HG03196 (cell line): ENCODE data around the gene GBP2.
"Not testable (repeated sequence)": the region's sequence is repeated elsewhere in the genome, so short reads cannot be mapped to it uniquely, and the experiment has no call there.

Experiments used
- ATAC-seq: cut with Tn5 transposase; IDR thresholded peaks from one replicate; pipeline ENCODE4 v1.9.1; 2021; ENCODE audit not compliant: unreplicated experiment

Gene GBP2

DNA sequence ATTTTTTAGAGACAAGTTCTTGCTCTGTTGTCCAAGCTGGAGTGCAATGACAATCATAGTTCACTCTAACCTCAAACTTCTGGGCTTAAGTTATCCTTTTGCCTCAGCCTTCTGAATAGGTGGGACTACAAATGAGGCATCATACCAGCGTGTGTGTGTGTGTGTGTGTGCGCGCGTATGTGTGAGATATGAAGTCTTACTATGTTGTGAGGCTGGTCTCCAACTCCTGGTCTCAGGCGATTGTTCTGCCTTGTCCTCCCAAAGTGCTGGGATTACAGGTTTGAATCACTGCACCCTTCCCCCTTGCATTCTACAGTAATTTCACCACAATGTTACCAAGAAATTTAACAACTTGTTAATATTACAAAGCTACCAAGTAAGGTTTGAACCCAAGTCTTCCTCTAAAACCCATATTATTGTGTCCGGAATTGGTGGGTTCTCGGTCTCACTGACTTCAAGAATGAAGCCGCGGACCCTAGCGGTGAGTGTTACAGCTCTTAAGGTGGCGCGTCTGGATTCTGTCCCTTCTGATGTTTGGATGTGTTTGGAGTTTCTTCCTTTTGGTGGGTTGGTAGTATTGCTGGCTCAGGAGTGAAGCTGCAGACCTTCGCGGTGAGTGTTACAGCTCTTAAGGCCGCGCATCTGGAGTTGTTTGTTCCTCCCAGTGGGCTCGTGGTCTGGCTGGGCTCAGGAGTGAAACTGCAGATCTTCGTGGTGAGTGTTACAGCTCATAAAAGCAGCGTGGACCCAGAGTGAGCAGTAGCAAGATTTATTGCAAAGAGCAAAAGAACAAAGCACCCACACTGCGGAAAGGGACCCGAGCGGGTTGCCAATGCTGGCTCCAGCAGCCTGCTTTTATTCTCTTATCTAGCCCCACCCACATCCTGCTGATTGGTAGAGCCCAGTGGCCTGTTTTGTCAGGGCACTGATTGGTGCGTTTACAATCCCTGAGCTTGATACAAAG, 970 bp upstream of the GBP2 start:
- not testable (repeated sequence) for ATAC-seq

DNA sequence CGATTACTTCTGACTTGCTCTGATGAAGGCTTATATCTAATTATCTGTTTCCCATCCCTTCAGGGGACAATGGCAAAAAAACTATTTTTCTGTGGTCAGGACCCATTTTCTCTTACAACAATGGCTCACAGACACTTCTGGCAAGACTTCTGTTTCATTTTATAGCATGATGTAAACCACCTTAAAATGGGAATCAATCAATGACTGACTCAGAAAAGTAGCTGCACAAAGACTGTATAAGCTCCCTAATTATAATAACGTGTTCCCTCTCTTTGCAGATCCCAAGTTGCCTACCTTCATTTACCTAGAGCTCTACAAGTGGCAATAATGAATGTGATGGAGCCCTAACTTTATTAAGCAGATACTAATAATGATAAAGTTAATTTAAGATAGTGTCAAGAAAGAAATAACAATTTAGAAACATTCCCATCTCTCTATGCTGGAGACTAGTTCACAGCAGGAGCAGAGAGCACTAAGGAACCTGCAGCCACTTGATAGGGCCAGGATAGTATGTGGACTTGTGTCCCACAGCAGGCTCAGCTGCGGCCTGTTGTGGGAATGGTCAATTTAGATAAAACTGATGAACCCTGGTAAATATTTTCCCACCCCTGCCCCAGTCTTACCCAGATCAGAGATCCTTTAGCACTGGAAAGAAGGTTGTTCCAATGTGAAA, 538 bp downstream of the GBP2 start:
- peak; percentile 16 for ATAC-seq

GRCh38 chr1:89121641-89122040, 4.3 kb downstream of the GBP2 start:
- ATAC-seq = no peak

- ATAC-seq = no peak
Observed at GRCh38 chr1:89114662-89115061, 11.3 kb downstream of the GBP2 start.

- ATAC-seq = no peak
Observed at GRCh38 chr1:89112871-89113613, 12.9 kb downstream of the GBP2 start.

DNA sequence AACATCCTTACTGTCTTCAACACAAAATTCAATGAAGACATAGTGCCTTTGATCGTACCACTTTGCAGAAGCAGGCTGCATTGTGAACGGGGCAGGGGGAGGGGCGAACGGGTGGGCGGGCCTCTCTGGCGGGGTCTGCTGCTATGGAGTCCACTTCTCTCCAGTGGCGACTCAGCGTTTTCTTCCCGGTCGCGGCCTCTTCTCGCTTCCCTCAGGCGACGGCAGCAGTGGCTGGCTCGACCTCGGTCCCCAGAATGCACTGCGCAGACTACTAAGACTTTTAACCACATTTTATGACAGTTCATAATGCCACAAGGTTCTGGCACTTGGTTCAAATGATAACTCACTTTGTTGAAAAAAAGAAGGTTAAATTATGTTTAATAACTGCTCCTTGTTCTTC, 21.2 kb downstream of the GBP2 start:
- ATAC-seq = no peak

DNA sequence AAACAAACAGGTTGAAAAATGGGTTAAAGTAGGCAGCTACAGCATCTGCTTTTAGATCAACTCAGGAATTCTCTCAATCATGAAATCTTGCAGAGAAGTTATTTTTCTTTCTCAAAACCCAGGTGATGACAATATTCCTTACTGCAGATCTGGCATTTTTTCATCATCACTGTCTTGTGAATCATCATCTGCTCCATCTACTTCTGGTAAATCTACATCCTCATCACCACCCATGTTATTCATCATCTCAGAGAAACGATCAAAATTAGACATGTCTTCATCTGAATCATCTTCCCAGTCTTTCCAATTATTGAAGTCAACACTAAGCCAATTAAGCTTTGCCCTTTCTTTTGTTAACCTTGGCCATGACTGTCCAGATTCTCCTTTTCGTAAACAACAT, 21.8 kb downstream of the GBP2 start:
- ATAC-seq = no peak

DNA sequence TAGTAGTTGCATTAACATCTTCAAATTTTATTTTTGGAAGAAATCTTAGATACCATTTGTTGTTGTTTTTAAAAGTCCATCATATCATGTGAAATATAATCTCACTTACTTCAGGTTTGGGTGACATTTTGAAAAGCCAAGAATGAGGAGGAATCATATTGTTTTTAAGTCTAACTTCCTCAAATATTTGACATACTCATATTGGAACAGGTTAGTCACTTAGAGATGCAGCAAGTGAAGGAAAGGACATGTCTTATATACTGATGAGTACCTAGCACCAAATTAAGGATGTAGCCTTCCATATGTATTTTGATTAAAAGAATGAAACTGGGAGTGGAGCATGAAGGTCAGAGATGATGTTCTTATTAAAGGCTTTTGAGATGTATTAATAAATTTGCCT, 23.9 kb downstream of the GBP2 start:
- ATAC-seq = no peak

- ATAC-seq = no peak
Observed at GRCh38 chr1:89100412-89100811, 25.5 kb downstream of the GBP2 start.

DNA sequence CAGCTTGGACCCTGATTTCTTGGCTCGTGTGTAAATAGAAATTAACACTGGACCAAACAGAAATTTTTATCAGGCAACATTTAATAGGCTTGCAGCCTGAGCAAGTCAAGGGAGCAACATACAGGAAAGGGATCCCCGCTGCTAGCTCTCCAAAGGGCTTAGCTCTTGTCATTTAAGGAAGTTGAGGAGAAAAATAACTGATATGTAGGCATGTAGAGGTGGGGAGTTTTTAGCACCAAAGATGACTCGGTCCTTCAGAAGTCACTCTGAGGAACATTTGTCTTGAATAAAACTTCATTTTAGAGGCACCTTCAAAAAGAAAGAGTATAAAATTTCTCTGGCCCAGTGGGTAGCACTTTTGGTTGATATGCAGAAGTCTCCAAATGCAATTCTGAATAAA, 27.1 kb downstream of the GBP2 start:
- ATAC-seq = no peak

DNA sequence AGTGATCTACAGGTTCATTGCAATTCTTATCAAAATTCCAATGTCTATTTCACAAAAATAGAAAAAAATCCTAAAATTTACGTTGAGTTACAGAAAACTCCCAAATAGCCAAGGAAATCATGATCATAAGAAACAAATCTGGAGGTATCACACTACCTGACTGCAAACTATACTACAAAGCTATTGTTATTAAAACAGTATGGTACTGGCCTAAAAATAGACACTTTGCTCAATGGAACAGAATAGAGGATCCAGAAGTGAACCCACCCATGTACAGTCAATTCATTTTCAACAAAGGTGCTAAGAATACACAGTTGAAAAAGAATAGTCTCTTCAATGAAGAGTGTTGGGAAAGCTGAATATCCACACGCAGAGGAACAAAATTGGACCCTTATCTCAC, 30.2 kb downstream of the GBP2 start:
- no peak for ATAC-seq

GRCh38 chr1:89089962-89090361, 36.0 kb downstream of the GBP2 start:
- no peak for ATAC-seq

DNA sequence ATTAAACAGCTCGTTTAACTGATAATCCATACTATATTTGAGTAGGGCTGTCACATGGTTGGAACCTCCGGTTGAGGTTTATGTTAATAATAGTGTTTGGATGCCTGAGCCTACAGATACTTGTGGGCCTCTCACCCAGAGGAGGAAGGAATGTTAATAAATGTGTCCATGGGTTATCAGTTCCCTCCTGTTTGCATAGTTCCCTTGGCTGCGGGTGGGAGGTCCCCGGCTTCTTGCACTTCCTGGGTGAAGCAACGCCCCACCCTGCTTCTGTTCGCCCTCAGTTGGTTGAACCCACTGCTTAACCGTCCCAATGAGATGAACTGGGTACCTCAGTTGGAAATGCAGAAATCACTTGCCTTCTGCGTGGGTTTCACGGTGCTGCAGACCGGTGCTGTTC, 37.3 kb downstream of the GBP2 start:
- no peak for ATAC-seq

- ATAC-seq = no peak
Observed at GRCh38 chr1:89087241-89087640, 38.7 kb downstream of the GBP2 start.

DNA sequence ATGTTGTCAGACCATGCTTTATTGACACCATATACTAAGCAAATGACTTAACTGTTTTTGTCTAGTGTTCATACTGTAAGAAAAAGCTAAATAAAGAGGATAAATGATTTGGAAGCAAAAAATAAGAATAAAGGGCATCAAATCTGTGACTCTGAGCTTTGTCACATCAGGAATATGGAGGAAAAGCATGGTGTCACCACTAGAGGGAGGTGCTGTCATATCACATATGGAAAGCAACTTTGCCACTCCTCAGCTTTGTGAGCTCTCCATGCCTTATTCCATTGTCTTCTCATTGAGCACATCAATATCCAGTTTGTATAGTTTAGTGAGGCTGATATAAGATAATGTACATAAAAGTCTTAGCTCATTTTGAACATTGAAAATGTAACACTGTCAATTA, 40.1 kb downstream of the GBP2 start:
- ATAC-seq = no peak

- ATAC-seq = no peak
Observed at GRCh38 chr1:89081005-89081404, 44.9 kb downstream of the GBP2 start.

DNA sequence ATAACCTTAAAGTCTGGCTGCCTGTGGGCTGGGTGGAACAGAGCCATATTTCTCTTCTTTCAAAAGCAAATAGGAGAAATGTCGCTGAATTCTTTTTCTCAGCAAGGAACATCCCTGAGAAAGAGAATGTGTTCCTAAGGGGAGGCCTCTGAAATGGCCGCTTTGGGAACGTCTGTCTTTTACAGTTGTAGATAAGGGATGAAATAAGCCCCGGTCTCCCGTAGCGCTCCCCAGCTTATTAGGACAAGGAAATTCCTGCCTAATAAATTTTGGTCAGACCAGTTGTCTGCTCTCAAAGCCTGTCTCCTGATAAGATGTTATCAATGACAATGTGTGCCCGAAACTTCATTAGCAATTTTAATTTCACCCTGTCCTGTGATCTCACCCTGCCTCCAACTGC, 45.8 kb downstream of the GBP2 start:
- not testable (repeated sequence) for ATAC-seq

GRCh38 chr1:89072466-89073065, 53.3 kb downstream of the GBP2 start:
- not testable (repeated sequence) for ATAC-seq

GRCh38 chr1:89070509-89070908, 55.4 kb downstream of the GBP2 start:
- no peak for ATAC-seq

GRCh38 chr1:89069951-89070350, 56.0 kb downstream of the GBP2 start:
- ATAC-seq = no peak

- no peak for ATAC-seq
Observed at GRCh38 chr1:89068291-89068690, 57.6 kb downstream of the GBP2 start.
